ENCODE data around the gene TMEM144.
A peak's percentile ranks its signal among the peaks of the same experiment; 100 is the strongest.

TMEM144 gene

GRCh38 chr4:158209825-158210807, at the start of gene TMEM144:
Gene TMEM144 (plus strand): TSS chr4:158210486. CDS start chr4:158212668, 2,182 bp downstream.
- FAIRE-seq = peak; percentile 24

DNA sequence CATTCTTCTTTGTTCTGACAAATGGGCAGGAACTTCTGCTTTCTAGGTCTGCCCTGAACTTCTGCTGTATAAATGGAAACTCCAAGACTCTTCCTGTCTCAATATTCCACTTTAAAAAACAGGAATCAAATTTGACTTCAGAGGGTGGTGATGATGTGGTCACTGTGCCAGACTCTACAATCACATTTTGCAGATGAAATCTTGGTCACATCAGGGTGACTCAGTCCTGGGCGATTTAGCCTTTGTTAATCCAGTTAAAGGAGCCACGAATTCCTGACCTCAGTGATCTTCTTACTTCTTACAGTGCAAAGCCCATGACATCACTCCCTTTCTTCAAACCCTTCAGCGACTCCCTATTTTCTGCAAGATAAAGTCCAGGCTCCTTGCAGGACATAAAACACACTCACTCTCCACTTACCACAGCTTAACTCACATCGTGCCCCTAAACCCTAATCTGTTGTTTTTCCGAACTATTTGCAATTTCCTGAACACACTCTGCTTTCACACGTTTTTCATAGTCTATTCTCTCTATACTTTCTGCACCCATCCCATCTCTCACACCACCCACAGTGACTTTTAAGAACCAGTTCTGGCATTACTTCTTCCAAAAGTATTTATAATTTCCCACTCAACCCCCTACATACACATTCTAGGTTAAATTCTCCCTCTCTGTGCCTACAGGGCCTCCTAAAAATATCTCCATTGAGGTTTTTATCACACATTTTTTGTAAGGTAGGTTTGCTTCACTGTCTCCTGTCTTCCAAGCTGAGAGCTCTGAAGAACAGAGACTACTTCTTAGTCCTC, 48.5 kb upstream of the TMEM144 start:
- no peak for FAIRE-seq

DNA sequence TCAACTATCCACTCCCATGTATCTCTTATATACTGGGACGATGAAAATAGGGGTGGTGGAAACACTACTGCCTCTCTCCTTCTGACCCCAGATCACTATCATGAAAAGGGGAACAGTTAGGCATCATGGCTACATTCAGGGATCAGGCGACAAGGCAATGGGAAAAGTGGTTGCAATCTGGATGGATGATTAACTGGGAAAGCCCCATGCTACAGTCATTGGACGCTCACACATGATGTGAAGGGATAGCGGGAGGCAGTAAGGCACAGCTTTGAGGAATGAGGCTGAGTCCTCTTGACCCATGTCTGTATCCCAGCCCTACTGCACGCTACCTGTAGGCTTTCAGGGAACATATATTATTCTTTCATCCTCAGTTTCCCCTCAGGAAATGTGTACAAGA, 47.7 kb upstream of the TMEM144 start:
- no peak for FAIRE-seq

- no peak for FAIRE-seq
Observed at GRCh38 chr4:158163941-158164767, 46.1 kb upstream of the TMEM144 start.

DNA sequence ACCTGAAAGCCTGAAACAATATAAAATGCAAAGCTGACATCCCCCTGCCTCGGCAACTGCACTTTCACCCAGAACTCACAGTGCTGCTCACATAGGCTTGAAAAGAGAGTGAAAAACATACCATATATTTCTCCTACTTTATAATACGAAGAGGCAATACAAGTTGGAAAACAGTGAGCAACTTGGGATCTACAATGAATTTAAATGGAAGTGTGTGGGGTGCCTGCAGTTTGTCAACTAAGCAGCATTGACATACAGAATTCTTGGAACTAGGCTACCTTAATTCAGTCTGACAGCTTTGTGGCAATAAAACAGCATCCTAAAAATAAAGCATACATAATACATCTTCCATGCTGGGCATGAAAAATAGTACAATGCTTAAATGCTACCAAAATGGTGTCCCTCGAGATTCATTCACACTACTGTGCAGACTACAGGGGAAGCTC, 45.5 kb upstream of the TMEM144 start:
- FAIRE-seq = no peak

DNA sequence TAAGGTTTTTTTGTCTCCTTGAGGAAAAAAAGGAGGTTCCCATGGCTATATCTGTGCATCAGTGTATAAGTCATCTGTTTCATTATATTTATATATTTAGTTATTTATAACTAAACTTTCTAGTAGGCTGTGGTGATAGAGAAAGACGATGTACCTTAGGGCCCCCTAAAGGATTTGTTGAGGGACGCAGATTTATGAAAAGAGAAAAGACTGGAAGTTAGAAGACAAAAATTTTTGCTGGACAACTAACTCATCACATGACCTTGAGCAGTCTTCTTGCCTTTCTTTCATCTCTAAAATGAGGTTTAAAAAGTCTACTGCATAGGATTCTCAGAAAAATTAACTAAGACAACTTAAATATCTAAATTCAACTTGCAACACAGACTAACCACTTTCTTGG, 43.6 kb upstream of the TMEM144 start:
- no peak for FAIRE-seq

GRCh38 chr4:158168606-158169005, 41.7 kb upstream of the TMEM144 start:
- no peak for FAIRE-seq

DNA sequence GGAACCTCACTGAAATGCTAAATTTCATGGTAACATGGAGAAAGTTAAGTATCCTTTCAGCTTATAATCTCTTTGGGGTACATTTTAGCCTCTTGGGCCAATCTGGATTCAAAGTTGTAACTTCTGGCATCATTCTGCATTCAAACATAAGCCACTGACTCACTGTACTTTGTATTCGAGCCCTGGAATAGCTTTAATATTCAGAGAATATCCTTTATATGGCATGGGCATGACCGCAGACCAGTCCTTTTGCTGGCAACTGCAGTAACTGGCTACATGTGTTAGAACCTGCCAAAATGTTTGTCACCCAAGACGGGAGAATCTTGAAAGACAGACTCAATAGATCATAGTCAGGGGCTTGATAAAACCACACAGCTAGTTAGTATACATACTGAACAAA, 40.8 kb upstream of the TMEM144 start:
- FAIRE-seq = no peak

DNA sequence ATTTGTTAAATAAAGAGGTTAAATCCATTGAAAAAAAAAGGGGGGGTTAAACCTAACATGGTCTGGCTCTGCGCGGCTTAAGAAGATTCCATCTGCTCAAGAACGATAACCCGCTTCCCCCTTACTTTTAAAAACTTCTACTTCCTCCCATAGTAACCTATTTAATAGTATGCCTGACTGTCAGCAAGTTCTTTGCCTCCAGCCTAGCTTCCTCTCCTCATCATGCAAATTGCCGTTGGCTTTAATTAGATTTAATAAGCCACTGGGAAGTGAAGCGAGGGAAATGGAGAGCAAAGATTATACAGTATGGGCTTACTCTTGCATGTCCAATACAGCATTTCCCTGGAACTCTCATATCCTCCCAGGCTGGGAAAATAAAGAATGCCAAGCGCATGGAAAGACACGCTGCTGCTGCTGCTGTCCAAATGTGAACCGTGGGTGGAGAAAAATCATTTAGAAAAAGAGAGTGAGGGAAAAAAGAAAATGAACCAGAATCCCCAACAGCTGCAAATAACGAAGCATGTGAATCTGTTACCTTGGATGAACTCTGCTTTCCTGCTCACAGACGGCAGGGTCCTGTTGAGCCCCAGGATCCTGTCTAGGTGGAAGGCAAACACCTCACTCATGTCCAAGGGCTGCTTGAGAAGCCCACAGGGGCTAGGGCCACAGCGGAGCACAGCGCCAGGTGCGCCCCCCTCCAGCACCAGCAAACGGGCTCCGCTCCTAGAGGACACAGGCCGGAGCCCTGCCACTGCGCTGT, 40.2 kb upstream of the TMEM144 start:
- FAIRE-seq = no peak

DNA sequence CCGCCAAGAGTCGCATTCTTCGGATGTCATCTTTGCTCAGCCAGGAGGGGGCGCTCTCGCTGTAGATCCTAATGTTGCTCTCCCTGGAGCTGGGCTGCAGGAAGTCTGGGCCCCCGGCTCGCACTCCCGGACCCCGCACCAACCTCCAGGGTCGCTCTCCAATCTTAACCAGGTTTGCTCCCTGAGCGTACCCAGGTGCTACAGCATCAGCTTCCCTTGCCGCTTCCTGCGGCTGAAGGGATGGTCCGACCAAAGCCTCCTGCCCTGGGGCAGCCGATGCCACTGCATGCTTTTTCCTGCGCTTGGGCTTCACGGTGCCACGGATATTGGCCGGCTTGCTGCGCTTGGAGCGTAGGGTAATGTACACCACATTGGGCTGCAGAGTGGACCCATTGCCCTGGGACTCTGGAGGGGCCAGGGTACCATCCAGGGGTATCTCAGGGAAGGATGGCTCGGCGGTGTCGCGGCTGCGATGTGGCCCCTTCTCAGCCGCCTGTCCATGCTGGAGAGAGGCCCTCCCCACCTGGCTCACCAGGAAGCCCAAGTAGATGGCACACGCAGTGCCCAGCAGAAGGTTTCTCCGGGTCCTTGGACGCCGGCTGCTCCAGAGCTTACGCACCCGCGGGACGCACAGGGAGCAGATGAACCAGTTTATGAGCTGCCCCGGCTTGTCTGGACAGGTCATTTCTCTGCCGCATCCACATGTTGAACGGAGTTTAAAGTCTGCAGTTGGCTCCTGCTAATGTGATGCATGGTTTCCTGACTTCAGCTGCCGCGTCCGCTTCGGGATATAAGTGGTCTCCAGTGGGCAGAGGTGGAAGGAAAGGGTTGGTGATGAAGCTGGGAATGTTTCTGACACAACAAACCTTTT, 39.4 kb upstream of the TMEM144 start:
- FAIRE-seq = no peak

- FAIRE-seq = peak; percentile 86
Observed at GRCh38 chr4:158172261-158173258, 37.7 kb upstream of the TMEM144 start, which contains the start of gene GASK1B. Gene GASK1B (minus strand): TSS chr4:158173025. CDS start chr4:158171375, 1,650 bp downstream.

- FAIRE-seq = no peak
Observed at GRCh38 chr4:158176108-158176507, 34.2 kb upstream of the TMEM144 start.

DNA sequence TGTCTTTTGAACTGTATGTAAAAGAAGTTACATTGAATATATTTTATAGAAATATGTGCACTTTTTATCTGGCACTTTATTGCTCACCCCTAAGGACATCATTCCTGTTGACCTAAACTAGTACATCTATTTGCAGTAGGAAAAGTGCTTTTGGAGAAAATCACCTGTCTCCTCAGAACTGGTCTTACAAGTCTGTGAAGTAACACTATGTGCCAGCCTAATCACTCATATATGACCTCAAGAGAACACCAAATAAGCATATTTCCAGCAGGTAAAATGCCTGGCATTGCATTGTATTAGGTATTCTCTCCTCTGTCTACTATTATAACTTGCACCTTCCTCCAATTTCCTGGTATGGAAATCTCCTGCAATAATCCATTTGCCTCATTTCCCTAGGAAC, 33.5 kb upstream of the TMEM144 start:
- no peak for FAIRE-seq

DNA sequence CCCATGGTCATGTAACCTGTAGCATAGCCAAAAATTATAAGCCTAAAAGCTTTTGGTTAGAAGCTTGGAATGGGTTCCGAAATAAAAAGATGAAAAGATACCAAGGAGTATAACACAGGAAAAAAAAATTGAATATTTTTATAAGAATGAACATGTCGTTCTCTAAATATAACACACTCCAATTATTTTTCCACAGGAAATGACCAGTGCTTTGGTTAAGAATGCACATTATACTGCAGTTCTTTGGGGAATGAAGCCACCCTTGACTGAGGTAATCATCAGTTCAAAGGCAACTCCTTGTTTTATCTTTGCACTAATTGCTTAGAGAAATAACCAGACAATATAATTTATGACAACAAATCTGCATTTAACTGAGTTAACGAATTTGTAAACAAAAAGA, 30.8 kb upstream of the TMEM144 start:
- no peak for FAIRE-seq

DNA sequence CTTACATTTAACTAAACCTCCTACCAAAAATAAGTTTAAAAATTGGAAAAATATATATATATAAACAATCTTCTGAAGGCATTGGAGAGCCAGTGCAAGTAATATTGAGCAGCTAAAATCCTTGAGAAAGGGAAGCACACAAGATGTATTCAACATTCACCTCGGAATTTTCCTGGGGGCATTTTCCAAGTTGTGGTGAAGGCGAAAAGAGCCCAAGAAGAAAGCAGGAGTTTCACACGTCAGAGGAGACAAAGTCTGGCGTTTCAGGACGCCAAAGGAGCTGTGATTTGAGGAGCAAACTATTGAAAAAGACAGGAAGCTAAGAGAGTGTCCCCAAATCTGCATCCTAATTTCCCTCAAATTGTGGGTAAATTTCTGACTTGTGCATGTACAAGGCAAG, 28.4 kb upstream of the TMEM144 start:
- FAIRE-seq = no peak

DNA sequence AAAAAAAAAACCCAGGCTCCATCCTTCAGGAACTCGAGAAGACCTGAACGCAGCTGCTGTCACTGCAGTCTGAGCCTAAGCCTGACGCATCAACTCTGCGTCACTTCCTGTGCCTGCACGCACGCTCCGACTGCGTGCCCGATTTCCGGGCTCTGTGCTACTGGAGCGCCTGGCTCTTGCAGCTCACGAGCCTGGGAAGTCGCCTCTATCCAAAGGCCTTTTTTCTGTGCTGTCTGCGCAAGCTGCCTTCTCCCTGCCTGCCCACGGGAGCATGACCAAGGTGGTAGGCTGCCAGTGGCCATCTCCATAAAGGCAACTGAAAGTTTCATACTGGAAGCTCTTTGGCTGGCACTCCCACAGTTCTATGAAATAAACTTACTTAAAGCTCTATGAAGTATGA, 27.6 kb upstream of the TMEM144 start:
- FAIRE-seq = no peak

DNA sequence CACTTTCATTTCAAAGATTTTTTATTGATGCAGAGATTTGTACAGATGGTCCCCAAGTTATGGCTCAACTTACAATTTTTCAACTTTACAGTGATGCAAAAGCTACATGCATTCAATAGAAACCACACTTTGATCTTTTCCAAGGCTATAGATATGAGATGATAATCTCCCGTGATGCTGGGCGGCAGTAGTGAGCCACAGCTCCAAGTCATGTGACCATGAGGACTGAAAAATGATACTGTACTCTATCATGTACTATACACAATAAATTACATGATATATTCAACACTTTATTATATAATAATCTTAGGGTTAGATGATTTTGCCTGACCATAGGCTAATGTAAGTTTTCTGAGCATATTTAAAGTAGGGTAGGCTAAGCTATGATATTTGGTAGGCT, 23.5 kb upstream of the TMEM144 start:
- no peak for FAIRE-seq

DNA sequence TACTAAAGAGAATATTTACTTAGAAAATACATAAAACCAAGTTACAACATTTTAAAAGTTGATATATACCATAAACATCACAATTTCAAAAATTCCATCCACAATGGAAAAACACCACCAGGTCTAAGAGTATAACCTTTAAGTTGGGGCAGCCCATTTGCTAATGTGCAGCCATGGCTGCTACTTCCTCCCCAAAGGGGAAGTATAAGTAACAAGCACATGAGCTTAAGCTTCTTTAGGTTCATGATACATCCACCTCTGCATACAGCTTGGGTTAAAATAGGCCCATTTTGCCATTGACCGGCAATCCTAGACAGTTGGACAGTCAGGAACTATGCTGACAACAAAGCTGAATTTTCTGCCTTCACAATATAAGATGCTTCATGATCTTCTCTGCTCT, 20.9 kb upstream of the TMEM144 start:
- no peak for FAIRE-seq

DNA sequence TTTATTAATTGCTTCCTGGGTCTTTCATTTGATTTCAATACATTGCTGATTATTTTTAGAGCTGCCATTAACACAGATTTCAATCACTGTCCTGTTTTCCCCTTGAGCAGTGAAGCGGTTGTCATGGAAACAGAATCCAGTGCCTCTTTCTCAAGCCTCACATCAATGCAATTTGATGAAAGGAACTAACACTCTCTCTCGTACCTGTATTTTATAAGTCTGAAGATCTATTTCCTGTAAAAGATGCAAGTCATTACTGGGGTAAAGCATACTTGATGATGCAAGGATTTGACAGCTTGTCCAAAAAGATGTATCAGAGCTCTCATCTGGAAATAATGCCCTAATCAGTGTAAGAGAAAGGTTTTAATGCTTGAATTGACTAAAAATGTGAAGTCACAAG, 19.6 kb upstream of the TMEM144 start:
- no peak for FAIRE-seq

Measured in colon (tissue), 2 donors.